Measurements from ENCODE around the gene PNLDC1.

Gene PNLDC1

GRCh38 chr6:159853754-159854153 is 53.7 kb downstream of the PNLDC1 start:
- DNase-seq: no peak

GRCh38 chr6:159854959-159855358 is 54.9 kb downstream of the PNLDC1 start:
- peak in 1 of 2 experiments; percentile 17 for DNase-seq

GRCh38 chr6:159858259-159858658 is 58.2 kb downstream of the PNLDC1 start:
- no peak for DNase-seq

- DNase-seq: peak in 1 of 2 experiments; percentile 6
These were observed 60.4 kb downstream of the PNLDC1 start for GRCh38 chr6:159860482-159860881.

GRCh38 chr6:159862103-159862502 is 62.0 kb downstream of the PNLDC1 start:
- no peak for DNase-seq

- peak; percentile 54 to 63 for DNase-seq
These were observed 63.3 kb downstream of the PNLDC1 start for GRCh38 chr6:159863341-159863740.

- DNase-seq: no peak
These were observed 65.3 kb downstream of the PNLDC1 start for GRCh38 chr6:159865226-159865920.

- DNase-seq: no peak
These were observed 66.5 kb downstream of the PNLDC1 start for GRCh38 chr6:159866286-159867247.

Measured in AML-193 (cell line).